Activated T-cell treated with anti-CD3 and anti-CD28 coated beads for 1 hour (primary cell): Measurements from ENCODE around the gene CAMK2G.
"Not testable (repeated sequence)": the region's sequence is repeated elsewhere in the genome, so short reads cannot be mapped to it uniquely, and the experiment has no call there.

Experiments
- DNase-seq: peaks from one replicate; pipeline ENCODE4 v3.0.0-alpha.2; 2020; ENCODE audit warnings: low read depth

CAMK2G gene

DNA sequence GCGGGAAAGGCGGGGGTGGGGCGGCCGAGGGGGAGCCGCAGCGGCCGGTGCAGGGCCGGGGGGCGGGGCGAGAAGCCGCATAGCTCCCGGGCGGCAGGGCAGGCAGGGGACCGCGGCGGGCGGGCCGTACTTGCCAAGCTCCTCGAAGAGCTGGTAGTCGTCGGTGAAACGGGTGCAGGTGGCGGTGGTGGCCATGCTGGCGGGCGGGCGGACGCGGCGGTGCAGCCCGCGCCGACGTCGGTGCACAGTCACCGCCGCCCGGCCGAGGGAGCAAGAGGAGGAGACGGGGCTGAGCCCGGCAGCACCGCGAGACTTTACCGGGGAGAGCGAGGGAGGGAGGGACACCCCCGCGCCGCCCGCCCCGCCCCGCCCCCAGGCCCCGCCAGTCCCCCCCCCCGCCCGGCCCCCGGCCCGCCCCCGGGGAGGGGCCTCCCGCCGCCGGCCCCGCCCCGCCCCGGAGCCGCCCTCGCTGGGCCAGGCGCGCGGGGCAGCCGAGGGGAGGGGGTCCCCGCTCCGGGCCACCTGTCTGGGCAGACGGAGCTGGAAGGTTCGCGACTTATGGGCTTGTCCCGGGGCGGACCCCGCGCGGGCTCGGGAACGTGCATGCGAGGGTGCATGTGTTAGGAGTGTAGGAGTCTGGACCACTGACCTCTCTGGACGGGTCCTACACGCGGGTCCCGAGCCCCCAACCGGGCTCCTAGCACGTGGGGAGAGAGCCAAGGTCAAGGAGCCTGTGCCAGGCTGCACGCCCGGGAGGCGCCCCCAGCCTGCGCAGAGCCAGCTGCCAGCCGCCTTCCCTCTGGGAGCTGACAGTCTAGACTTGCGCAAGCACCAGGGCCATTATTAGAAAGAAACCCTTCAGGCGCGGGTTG lies at the start of gene CAMK2G:
TSS of gene CAMK2G (minus strand) at position 289 of the 872 bp plus-strand sequence. CDS start at position 195, 94 bp downstream.
- DNase-seq: peak; percentile 67

DNA sequence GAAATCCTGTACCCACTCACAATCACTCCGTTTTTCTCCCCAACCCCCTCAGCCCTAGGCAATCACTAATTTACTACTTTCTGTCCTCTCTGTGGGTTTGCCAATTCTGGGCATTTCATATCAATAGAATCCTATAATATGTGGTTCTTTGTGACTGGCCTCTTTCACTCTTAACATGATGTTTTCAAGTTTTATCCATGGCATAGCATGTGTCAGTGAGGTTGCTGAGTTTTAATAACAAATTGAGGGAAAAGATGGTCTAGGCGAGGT lies 48.4 kb upstream of the CAMK2G start:
- no peak for DNase-seq

DNA sequence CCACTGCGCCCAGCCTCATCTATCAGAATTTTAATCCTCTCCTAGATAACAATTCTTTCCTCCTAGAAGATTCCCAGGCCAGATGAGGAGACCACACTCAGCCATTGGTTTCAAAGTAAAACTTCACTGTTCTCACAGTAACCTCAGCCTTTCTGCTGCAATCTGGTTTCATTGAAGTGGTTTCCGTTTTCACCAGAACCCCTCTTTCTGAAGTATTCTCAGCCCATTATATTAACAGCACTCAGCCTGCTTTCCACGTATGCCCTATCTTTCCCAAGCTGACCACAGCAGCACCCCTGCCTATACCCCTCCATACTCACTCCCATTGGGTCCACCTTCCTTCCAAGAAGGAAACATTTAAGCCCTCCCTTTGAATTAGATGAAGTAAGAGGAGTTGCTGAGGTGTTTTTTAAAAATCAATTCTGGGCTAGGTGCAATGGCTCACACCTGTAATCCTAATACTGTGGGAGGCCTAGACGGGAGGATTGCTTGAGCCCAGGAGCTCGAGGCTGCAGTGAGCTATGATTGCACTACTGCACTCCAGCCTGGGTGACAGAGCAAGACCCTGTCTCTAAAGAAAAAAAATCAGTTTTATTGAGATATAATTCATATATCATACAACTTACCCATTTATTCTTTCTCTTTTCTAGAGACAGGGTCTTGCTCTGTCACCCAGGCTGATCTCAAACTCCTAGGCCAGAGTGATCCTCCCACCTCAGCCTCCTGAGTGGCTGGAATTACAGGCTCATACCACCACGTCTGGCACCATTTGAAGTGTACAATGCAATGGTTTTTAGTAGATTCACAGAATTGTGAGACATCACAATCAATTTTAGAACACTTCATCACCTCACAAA lies 47.9 kb upstream of the CAMK2G start:
- no peak for DNase-seq

- DNase-seq: no peak
These were observed 45.7 kb upstream of the CAMK2G start for GRCh38 chr10:73920089-73920488.

DNA sequence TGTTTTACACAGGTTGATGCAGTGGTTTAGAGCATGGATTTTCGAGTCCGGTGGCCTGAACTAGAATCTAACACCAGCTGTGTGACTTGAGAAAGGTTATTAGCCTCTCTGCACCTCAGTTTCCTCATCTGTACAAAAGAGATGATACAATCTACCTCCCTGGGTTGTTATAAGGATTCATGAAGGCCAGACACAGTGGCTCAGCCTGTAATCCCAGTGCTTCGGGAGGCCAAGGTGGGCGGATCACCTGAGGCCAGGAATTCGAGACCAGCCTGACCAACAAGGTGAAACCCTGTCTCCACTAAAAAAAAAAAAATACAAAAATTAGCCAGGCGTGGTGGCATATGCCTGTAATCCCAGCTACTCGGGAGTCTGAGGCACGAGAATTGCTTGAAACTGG lies 45.1 kb upstream of the CAMK2G start:
- DNase-seq: not testable (repeated sequence)

- no peak for DNase-seq
These were observed 43.4 kb upstream of the CAMK2G start for GRCh38 chr10:73917566-73918305.

- DNase-seq: no peak
These were observed 42.6 kb upstream of the CAMK2G start for GRCh38 chr10:73916761-73917470.

DNA sequence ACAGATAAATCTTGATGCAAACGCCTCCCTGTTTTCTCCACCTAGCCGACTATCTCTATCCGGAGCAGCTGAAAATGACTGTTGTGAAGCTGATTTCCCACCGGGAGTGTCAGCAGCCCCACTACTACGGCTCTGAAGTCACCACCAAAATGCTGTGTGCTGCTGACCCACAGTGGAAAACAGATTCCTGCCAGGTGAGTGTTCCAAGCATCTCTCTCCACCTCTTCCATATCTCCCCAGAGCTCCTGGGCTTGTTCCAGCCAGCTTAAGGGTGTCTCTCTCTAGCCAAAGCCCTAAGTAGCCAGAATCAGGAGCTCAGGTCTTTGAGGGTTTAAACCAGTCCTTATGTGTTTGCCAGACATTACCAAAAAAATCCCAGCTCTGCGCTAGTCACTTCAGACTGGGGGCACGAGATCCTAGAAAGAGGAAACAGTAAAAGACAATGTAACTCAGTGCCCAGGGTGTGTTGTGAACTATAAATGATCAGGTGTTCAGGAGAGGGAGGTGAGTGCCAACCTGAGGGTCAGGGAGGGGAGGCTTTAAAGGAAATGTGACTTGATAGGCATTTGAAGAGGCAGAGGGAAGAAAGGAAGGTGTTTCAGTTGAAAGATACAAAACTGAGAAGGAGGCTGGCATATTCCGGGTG lies 41.0 kb upstream of the CAMK2G start:
- DNase-seq: no peak

DNA sequence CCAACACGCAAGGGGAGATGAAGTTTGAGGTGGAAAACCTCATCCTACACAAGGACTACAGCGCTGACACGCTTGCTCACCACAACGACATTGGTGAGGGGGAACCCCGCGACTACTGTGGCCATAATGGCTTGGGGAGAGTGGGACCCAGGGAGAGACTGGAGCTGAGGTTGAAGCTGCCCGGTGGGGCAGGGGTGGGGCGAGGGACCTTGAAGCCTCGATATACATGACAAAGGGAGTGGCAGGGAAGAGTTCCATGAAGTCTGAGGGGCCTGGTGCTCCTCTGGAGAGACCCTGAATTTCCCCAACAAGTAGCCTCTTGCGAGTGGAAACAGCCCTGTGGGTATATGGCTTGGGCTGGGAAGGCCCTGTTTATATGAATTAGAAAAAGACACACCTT lies 39.7 kb upstream of the CAMK2G start:
- DNase-seq: no peak

GRCh38 chr10:73911553-73912004 lies 37.2 kb upstream of the CAMK2G start:
- DNase-seq: no peak

- no peak for DNase-seq
These were observed 36.6 kb upstream of the CAMK2G start, which contains the start of gene PLAU for GRCh38 chr10:73910764-73911552. Gene PLAU, plus strand, starts transcription at chr10:73911132. Its CDS starts 424 bp downstream, at chr10:73911556.

GRCh38 chr10:73910401-73910763 lies 36.0 kb upstream of the CAMK2G start:
- no peak for DNase-seq

DNA sequence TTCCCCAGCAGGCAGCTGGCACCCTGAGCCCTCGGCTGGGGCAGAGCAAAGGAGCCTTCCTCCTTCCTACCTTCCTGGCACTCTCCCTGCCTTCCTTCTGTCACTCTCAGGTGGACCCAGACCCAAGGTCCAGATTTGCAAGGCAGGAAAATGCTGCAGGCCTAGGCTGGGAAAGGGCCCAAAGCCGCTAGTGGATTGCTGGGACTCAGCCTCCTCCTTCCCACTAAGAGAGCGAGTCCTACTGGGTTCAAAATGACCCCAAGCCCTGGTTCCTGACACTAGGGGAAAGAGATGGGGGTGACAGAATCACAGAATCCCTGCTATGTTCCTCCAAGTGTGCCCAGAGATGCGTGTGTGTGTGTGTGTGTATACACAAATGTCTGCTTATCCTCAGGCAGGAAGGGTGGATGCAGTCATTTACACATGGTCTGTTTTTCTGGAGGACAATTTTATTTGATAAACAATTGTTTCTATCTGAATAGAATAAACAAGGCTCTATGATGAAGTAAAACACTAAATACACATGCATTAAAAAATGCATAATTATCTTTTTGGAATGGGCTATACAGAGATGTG lies 35.3 kb upstream of the CAMK2G start:
- no peak for DNase-seq

- DNase-seq: no peak
These were observed 34.6 kb upstream of the CAMK2G start for GRCh38 chr10:73908853-73909539.

- DNase-seq: no peak
These were observed 33.6 kb upstream of the CAMK2G start for GRCh38 chr10:73907841-73908517.

GRCh38 chr10:73906524-73907447 lies 32.4 kb upstream of the CAMK2G start:
- no peak for DNase-seq

GRCh38 chr10:73905256-73906020 lies 31.1 kb upstream of the CAMK2G start:
- no peak for DNase-seq
